SK-N-SH treated with all-trans-retinoic acid at 6 μM for 48 hours (cell line): Measurements from ENCODE around the gene SENP5.

ENCODE experiments used
- ARNTL ChIP-seq: fragments of 450-650 bp; formaldehyde crosslinking; IDR thresholded peaks from 2 replicates; pipeline ENCODE4 v1.5.0; 2020; ENCODE audit warnings: low read depth, mild to moderate bottlenecking, moderate library complexity, borderline replicate concordance
- BACH2 ChIP-seq: fragments of 250-450 bp; sonication (Bioruptor Pico); IDR thresholded peaks from 2 replicates; pipeline ENCODE4 v1.9.0; 2021; ENCODE audit warnings: mild to moderate bottlenecking, borderline replicate concordance
- CREB5 ChIP-seq: fragments of 250-450 bp; sonication (Bioruptor Pico); IDR thresholded peaks from 2 replicates; pipeline ENCODE4 v1.5.1; 2020; ENCODE audit warnings: low read depth, mild to moderate bottlenecking, moderate library complexity
- CSRNP3 ChIP-seq: fragments of 250-450 bp; sonication (Bioruptor Pico); IDR thresholded peaks from 2 replicates; pipeline ENCODE4 v1.5.1; 2021; ENCODE audit warnings: mild to moderate bottlenecking, moderate library complexity
- ESRRG ChIP-seq: fragments of 250-450 bp; sonication (Bioruptor Pico); IDR thresholded peaks from 2 replicates; pipeline ENCODE4 v1.6.1; 2021; ENCODE audit warnings: mild to moderate bottlenecking
- OSR1 ChIP-seq: fragments of 250-450 bp; sonication (Bioruptor Pico); IDR thresholded peaks from 2 replicates; pipeline ENCODE4 v1.8.0; 2022; ENCODE audit warnings: moderate library complexity, mild to moderate bottlenecking, inconsistent platforms
- PATZ1 ChIP-seq: fragments of 250-450 bp; sonication (Bioruptor Pico); IDR thresholded peaks from 2 replicates; pipeline ENCODE4 v1.8.0; 2020; ENCODE audit warnings: mild to moderate bottlenecking, moderate library complexity, borderline replicate concordance
- RARB ChIP-seq: fragments of 250-450 bp; sonication (Bioruptor Pico); IDR thresholded peaks from 2 replicates; pipeline ENCODE4 v1.8.0; 2021; ENCODE audit warnings: mild to moderate bottlenecking, moderate library complexity
- SNAI2 ChIP-seq: fragments of 250-450 bp; sonication (Bioruptor Pico); IDR thresholded peaks from 2 replicates; pipeline ENCODE4 v1.5.0; 2020; ENCODE audit warnings: mild to moderate bottlenecking, moderate library complexity
- TCF4 ChIP-seq: fragments of 250-450 bp; sonication (Bioruptor Pico); IDR thresholded peaks from 2 replicates; pipeline ENCODE4 v1.8.0; 2021; ENCODE audit warnings: mild to moderate bottlenecking, moderate library complexity, borderline replicate concordance
- TOX ChIP-seq: fragments of 250-450 bp; sonication (Bioruptor Pico); IDR thresholded peaks from 2 replicates; pipeline ENCODE4 v1.8.0; 2021; ENCODE audit warnings: mild to moderate bottlenecking, moderate library complexity, borderline replicate concordance
- ZFP3 ChIP-seq: fragments of 250-450 bp; sonication (Bioruptor Pico); IDR thresholded peaks from 2 replicates; pipeline ENCODE4 v1.5.0; 2020; ENCODE audit warnings: mild to moderate bottlenecking, moderate library complexity
- ZFP30 ChIP-seq: fragments of 450-650 bp; formaldehyde crosslinking; IDR thresholded peaks from 2 replicates; pipeline ENCODE4 v1.5.0; 2022; ENCODE audit warnings: mild to moderate bottlenecking, moderate library complexity
- ZNF565 ChIP-seq: fragments of 450-650 bp; formaldehyde crosslinking; conservative IDR thresholded peaks from 2 replicates; pipeline ENCODE4 v1.5.0; 2020; ENCODE audit warnings: low read depth, mild to moderate bottlenecking, moderate library complexity

GRCh38 chr3:196821806-196822355, 45.8 kb upstream of the SENP5 start:
- TF ChIP-seq TOX (CRISPR knock-in tag) = no peak
- TF ChIP-seq ESRRG = no peak
- no peak for TF ChIP-seq CREB5 (CRISPR knock-in tag)
- TF ChIP-seq ZFP3 (CRISPR knock-in tag) = no peak
- no peak for TF ChIP-seq ARNTL
- no peak for TF ChIP-seq BACH2 (CRISPR knock-in tag)
- no peak for TF ChIP-seq TCF4 (CRISPR knock-in tag)
- TF ChIP-seq OSR1 (CRISPR knock-in tag) = no peak
- TF ChIP-seq CSRNP3 (CRISPR knock-in tag) = no peak
- TF ChIP-seq SNAI2 (CRISPR knock-in tag) = no peak
- TF ChIP-seq ZFP30 (CRISPR knock-in tag) = no peak
- TF ChIP-seq PATZ1 (CRISPR knock-in tag) = no peak
- TF ChIP-seq ZNF565 (CRISPR knock-in tag) = no peak
- no peak for TF ChIP-seq RARB (CRISPR knock-in tag)
